GM19238 (cell line): ENCODE measurements around the gene TBL1X.
"Not testable (repeated sequence)": the region's sequence is repeated elsewhere in the genome, so short reads cannot be mapped to it uniquely, and the experiment has no call there.

ENCODE experiments used
- DNase-seq: peaks from one replicate; pipeline ENCODE4 v3.0.0; 2011; ENCODE audit warnings: low spot score; ENCODE audit not compliant: insufficient read length

TBL1X gene

DNA sequence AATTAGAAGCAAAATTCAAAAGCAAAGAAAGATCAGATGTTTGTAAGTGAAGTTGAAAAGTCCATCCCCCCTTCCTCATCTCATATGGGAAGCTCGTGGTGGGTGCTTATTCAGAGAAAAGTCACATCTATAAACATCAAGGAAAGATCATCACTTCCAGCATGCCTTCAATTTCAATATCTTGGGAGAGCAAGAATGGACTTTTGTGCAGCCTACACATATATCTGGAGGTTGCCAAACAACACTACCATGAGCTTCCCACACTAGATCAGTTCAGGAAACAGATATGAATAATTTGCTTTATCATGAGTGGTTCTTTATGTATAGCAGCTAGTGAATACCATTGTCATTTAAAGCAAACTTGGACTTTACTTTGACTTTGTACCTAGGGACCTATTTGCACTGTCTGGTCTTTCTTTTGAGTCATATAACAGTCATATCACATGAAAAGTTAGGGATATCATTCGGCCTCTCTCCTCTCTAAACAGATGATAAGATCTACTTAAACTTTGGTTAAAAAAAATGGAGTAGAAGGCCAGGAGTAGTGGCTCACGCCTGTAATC, 5.6 kb upstream of the TBL1X start:
- DNase-seq = no peak

- no peak for DNase-seq
These were observed 3.8 kb upstream of the TBL1X start for GRCh38 chrX:9461087-9461486.

DNA sequence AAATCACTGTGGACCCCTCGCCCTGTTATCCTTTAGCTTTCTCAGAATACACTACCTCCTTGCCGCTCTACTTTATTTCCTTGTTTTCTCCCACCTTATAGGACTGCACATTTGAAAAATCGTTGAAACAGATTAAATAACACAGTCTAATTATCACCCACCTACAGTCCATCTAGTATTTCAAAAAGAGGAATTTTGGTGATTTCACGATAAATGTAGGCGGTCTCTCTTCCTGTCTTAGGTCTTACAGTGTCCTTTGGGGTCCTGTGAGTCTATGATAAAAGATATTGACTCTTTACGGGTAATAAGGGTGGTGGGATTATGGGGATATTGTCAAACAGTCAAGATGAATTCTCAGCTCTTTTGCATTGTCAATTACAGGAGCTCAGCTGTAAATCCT, 2.4 kb upstream of the TBL1X start:
- DNase-seq = no peak

DNA sequence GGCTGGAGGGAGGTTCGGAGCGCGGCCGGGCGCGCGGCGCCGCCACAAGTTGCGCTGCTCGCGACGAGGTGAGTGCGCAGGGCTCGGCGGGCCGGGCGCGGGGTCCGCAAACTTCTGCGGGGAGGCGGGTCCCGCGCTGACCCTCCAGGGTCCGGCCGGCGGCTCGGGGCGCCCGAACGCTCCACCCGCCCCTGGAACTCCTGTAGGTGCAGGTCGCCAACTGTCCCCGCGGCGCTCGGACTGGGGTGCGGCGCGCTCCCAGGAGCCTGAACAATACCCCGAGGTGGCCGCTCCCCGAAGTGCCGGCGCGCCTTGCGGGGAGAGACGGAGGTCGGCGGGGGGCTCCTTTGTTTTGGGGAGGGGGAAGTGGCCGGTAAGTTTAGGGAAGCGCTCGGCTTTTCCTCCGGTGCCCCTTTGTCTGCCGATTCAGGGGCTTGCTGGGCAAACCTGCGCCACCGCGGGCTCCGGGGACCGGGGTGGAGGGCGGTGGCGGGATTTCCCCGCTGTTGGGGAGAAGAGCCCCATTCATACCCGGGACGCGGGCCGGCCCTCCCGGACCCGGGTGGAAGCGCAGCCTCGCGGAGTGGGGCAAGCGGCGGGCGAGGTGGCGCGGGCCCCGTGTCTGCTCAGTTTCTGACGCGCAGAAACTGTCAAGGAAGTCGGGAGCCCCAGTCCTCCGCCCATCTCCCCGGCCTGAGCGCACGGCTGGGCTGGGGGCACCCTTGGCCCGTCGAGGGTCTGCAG, 694 bp downstream of the TBL1X start:
- DNase-seq = no peak

- DNase-seq = no peak
These were observed 1.3 kb downstream of the TBL1X start for GRCh38 chrX:9466124-9466495.

DNA sequence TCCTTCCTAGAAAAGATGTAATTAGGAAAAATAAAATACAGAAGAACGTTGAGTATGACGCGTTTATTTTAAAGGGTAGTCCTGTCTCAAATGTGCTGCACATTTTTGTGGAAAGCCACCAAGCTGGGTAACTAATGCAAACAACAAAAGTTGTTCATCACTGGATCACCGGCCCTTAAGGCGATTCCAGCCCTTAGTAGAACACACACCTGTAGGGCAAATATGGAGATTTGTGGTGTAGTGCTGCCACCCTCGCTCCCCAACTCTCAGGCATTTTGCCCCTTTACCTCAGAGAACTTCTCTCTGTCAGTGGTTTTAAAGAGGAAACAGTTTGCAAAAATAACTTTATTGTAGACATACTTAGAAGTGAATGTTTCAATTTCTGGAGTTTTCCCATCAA, 1.9 kb downstream of the TBL1X start:
- DNase-seq = no peak

- no peak for DNase-seq
These were observed 2.3 kb downstream of the TBL1X start for GRCh38 chrX:9467146-9467545.

- DNase-seq = no peak
These were observed 2.9 kb downstream of the TBL1X start for GRCh38 chrX:9467751-9468150.

DNA sequence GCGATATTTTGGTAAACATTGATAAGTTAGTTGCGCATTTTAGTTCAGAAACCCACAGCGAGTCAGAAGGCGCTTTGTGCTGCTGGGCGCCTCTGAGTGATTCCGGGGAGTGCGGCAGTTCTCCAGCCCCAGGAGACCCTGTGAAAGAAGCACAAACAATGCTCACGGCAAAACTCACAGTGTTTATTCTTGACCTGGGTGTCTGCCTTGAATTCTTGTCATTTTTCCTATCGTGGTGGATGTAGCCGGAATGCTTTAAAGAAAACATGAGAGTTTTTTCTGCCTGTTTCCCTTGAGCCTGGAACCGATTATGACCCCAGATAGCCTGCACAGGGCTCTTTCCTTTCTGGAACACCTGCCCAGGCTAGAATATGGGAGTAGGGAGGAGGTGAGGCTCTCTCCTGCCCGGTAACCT, 6.7 kb downstream of the TBL1X start:
- DNase-seq = no peak

GRCh38 chrX:9473708-9474107, 8.8 kb downstream of the TBL1X start:
- no peak for DNase-seq

GRCh38 chrX:9475417-9475816, 10.6 kb downstream of the TBL1X start:
- DNase-seq = not testable (repeated sequence)

DNA sequence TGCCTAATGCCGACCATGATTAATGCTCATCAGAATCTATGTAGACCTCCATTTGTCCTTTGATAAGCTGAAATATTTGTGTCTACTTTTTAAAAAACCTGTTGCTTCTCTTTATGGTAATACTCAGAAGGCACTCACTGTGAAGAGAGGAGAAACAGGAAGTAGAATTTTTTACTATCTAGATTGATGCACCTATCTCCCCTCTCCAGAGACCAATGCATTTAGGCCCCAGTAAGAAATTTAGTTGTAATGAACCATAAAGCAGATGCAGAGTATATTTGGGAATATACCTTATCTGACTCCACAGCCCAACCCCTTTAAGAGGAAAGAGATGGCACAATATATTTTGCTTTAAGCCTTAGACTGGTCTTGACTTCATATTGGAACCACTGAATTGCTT, 11.1 kb downstream of the TBL1X start:
- DNase-seq = no peak

DNA sequence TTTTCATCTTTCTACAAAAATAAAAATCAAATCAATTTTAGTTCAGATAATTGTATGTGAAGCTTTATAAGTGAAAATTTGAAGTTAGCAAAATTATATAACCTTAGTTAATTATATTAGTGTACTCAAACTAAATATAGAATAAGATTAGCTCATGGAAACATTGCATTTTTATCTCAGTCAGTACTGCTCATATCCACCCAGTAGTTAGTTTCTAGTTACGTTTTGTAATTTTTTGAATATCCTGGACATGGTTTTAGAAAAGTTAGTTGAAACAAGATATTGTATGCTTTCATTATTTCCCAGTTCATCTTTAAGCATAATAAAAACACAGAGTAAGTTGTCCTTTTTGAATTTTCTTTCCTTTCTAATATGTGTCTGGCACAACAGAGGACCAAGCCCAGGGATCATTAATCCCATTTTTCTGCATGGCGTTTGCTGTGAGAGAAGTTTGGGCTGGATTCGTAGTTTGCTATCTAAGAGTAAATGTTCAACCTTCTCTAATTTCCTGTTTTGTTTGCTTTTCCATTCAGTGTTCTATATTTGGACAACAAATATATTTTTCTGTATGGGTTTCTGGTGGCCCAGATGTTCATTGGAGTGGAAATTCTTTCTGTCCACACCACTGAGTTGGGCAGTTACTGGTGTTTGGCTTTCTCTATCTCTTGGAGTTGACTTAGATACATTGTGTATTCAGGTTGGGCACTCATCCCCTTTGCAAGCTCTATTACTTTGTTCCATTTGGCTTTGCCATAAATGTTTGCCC, 12.1 kb downstream of the TBL1X start:
- DNase-seq = no peak

DNA sequence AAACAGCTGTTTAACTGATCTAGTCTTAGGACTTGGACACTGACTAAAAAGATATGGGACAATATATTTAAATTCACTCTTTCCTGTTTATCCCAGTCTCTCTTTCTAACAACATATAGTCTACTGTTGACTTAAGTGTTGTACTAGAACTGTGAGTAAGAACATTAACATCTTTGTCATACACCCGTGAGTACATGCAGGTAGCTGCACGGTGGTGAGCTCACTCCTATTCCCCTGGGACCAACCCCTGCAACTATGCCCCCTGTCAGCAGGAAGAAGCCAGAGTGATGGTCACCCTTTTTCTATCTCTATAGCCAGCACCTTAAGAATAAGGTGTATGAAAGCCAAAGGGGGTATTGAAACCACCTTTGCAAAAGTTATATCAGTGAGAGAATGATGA, 17.6 kb downstream of the TBL1X start:
- no peak for DNase-seq

DNA sequence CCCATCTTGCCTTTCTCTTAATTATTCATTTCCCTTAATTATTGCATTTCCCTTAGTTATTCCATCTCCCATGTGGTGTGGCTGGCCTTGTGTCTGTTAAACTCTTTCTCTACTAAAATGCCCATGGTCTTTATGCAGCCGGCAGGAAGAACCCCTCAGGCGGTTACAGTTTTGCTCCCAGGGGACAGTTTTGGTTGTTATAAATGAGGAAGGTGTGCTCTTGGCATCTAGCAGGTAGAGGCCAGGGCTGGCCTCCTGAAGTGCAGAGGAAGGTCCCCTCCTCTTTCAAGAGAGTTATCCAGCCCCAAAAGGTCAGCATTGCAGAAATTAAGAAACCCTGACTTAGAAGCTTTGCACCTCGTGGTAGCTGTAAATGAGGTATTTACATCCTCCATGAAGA, 18.0 kb downstream of the TBL1X start:
- DNase-seq = no peak

DNA sequence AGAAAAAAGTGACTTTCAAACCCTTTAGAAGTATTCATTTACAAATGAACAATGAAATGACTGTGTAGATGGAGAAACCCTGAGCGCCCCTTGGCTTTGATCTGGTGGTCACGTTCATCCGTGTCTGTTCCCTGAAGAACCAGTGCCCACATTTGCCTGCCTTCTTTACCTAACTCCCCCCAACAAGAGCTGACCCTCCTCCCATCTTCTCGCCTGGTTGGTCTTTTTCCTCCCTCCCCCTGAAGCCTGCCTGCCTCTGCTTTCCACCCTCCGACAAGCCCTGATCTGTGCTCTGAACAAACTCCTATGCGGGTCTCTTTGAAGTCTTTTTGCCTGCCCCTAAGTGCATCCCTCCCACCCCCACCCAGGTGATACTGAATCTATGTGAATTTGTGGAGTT, 18.5 kb downstream of the TBL1X start:
- DNase-seq = no peak

GRCh38 chrX:9486786-9487387, 22.0 kb downstream of the TBL1X start:
- no peak for DNase-seq

DNA sequence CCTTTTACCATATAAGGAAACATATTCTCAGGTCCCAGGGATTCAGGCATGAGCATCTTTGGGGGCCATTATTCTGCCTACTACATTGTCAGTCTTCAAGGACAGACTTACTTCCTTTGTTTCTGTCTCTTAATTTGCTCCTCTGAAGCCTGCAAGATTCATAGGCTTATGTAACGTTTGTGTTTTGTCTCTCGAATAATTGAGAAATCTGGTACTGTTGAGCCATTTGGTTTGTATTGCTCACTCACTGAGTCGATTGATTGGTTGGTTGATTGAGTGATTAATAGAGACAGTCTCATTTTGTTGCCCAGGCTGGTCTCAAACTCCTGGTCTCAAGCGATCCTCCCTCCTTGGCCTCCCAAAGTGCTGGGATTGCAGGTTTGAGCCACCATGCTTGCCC, 23.7 kb downstream of the TBL1X start:
- DNase-seq = no peak

GRCh38 chrX:9489234-9489633, 24.4 kb downstream of the TBL1X start:
- DNase-seq = no peak

DNA sequence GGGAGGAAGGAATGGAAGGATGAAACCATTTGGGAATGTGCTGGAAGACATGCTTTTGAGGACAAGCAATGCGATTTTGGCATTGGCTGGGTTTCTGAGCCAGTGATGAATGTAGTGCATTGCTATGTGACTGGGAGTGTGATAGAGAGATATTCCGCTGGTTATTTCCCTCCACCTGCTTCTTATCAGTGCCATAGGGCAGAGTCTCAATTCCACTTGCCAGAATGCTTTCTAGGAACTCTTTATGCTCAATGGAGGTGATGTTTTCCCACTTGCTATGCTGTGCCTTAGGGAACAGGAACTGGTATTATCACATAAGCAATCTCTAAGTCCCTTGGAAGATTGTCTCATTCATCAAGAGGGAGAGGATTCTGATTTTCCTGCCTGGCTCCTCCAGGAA, 28.0 kb downstream of the TBL1X start:
- DNase-seq = no peak

DNA sequence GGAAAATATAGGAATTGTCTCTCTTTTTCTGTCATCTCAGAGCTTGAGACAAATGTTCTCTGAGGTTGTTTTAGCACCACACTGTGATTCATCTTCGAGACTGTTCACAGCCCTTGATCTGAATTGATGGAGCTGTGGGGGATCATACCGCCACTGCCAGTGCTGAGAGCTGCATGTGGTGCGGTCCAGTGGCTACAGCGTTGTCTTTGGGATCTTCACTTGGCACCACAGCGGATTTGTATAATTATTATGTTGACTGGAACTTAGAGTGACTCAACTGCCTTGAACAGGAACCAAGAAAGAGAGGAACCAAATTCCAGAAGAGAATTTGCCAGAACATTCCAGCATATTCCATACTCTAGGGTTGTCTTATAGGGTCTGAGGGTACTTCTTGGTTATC, 29.1 kb downstream of the TBL1X start:
- DNase-seq = no peak

GRCh38 chrX:9494771-9495170, 29.9 kb downstream of the TBL1X start:
- no peak for DNase-seq
